Measurements from ENCODE around the gene ATRX. TPM values are rescaled to one million over a fixed set of nuclear protein-coding genes. Genes with fewer than 3 reads are reported as not detected.
"Not testable (repeated sequence)": the region's sequence is repeated elsewhere in the genome, so short reads cannot be mapped to it uniquely, and the experiment has no call there.

The ATRX gene
- total RNA-seq, 1 donor from 2014 or later = 129 TPM

DNA sequence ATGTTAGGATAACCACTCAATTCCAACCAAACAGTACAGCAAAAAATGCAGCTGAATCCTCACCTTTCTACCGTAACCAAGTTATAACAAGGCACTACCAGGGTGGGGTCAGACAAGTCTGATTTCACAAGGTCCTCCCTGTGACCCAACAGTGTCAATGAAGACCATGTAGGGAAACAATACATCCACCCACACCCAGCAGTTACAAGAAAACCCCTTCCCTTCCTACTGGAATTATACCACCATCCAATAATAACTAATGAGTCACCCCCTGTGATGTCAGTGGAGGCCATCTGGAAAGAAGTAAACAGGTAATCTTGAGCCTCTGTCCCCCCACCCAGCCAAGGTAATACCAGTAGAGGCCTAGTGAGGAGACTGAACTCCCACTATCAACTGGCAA is 221.2 kb downstream of the ATRX start:
- H3K9me3 ChIP-seq (ENCODE audit: low read depth) = peaks cover 12% of the 10 kb centered on the region
- peaks cover 11% of the 10 kb centered on the region for H3K36me3 ChIP-seq
- Mint-ChIP-seq H3K27me3 (ENCODE audit: insufficient read depth, low read depth) (no peaks in the 10 kb centered on the region), H3K4me3 (no peak overlapping the region), H3K36me3 (peaks cover 24% of the 10 kb centered on the region), H3K9me3 (peaks cover 17% of the 10 kb centered on the region), H3K27ac (no peak overlapping the region), H3K4me1 (no peaks in the 10 kb centered on the region)
- no peak overlapping the region for H3K4me3 ChIP-seq
- H3K27me3 ChIP-seq = no peaks in the 10 kb centered on the region
- H3K4me1 ChIP-seq = no peaks in the 10 kb centered on the region
- H3F3A ChIP-seq (ENCODE audit: low read depth) = no peaks in the 10 kb centered on the region
- peaks cover 21% of the 10 kb centered on the region for H3K79me2 ChIP-seq (ENCODE audit: low read depth)
- H3K4me2 ChIP-seq = no peak overlapping the region
- DNase-seq (ENCODE audit: low spot score) = no peak
- no peak overlapping the region for H2AFZ ChIP-seq (replicated peaks)
- H4K20me1 ChIP-seq (ENCODE audit: low read depth) = no peaks in the 10 kb centered on the region
- no peak overlapping the region for H3K27ac ChIP-seq
- H3K9ac ChIP-seq = no peak overlapping the region
- no peak for TF ChIP-seq CTCF (IDR thresholded peaks at IDR 0.05)
- TF ChIP-seq EZH2 (IDR thresholded peaks at IDR 0.05) = no peak
- TF ChIP-seq EZH2phosphoT487 (IDR thresholded peaks at IDR 0.05) = no peak

DNA sequence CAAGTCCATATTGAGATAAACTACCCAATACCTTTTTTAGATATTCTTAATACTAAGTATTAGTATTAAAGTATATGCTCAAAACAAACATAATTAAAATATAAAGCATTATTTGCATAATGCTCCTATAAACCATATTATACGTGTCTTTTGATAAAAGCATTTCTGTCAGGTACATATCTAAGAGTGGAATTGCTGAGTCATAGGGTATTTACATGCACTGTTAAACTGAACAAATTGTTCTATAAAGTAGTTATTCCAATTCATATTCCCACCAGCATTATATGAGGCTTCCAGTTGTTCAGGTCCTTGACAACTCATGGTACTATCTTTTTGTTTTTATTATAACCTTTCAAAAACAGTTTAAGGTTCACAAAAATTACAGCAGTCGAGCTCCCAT is 224.6 kb downstream of the ATRX start:
- no peak overlapping the region for H3K4me2 ChIP-seq
- TF ChIP-seq EZH2 (IDR thresholded peaks at IDR 0.05) (no peak), EZH2phosphoT487 (IDR thresholded peaks at IDR 0.05) (no peak)

GRCh38 chrX:77556276-77556675 is 229.7 kb downstream of the ATRX start:
- Histone ChIP-seq H3K9ac (no peak overlapping the region), H2AFZ (replicated peaks) (no peak overlapping the region), H3F3A (ENCODE audit: low read depth) (no peaks in the 10 kb centered on the region), H3K36me3 (no peaks in the 10 kb centered on the region), H3K4me3 (no peak overlapping the region), H3K4me1 (no peaks in the 10 kb centered on the region), H4K20me1 (ENCODE audit: low read depth) (no peaks in the 10 kb centered on the region), H3K4me2 (no peak overlapping the region), H3K27ac (no peak overlapping the region), H3K79me2 (ENCODE audit: low read depth) (no peaks in the 10 kb centered on the region), H3K27me3 (no peaks in the 10 kb centered on the region), H3K9me3 (ENCODE audit: low read depth) (peaks cover 6% of the 10 kb centered on the region)
- H3K27ac Mint-ChIP-seq = no peak overlapping the region
- no peak for DNase-seq (ENCODE audit: low spot score)
- H3K9me3 Mint-ChIP-seq = peaks cover 10% of the 10 kb centered on the region
- H3K36me3 Mint-ChIP-seq = peaks cover 9% of the 10 kb centered on the region
- H3K4me3 Mint-ChIP-seq = no peak overlapping the region
- H3K4me1 Mint-ChIP-seq = no peaks in the 10 kb centered on the region
- H3K27me3 Mint-ChIP-seq (ENCODE audit: insufficient read depth, low read depth) = no peaks in the 10 kb centered on the region
- TF ChIP-seq CTCF (IDR thresholded peaks at IDR 0.05) (no peak), EZH2phosphoT487 (IDR thresholded peaks at IDR 0.05) (no peak), EZH2 (IDR thresholded peaks at IDR 0.05) (no peak)

More for the DNA sequence above, 224.6 kb downstream of the ATRX start:
- Histone ChIP-seq H3K27ac (no peak overlapping the region), H3K4me1 (no peaks in the 10 kb centered on the region), H4K20me1 (ENCODE audit: low read depth) (no peaks in the 10 kb centered on the region), H3K36me3 (no peaks in the 10 kb centered on the region), H3K79me2 (ENCODE audit: low read depth) (no peaks in the 10 kb centered on the region), H3K9ac (no peak overlapping the region), H3K9me3 (ENCODE audit: low read depth) (peaks cover 6% of the 10 kb centered on the region), H3F3A (ENCODE audit: low read depth) (no peaks in the 10 kb centered on the region), H3K27me3 (no peaks in the 10 kb centered on the region), H3K4me3 (no peak overlapping the region), H2AFZ (replicated peaks) (no peak overlapping the region)
- Mint-ChIP-seq H3K4me3 (no peak overlapping the region), H3K36me3 (peaks cover 7% of the 10 kb centered on the region), H3K27ac (no peak overlapping the region), H3K4me1 (no peaks in the 10 kb centered on the region), H3K27me3 (ENCODE audit: insufficient read depth, low read depth) (no peaks in the 10 kb centered on the region), H3K9me3 (peaks cover 5% of the 10 kb centered on the region)
- no peak for DNase-seq (ENCODE audit: low spot score)

DNA sequence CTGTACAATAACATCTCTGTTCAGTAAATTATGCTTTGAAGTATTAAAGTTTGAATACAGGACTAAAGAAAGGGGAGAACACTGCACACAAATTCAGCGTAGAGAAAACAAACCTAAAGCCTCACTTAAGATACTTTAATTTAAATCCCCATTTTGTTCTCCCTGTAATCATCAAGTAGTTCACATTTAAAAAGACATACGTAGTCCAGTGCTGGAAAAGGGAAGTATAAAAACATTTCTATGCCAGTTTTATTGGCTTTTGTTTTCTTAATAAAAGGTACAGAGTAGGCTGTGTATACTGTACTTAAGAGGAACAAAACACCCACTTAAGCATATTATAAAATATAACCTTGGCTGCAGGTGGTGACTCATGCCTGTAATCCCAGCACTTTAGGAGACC is 237.3 kb downstream of the ATRX start:
- Mint-ChIP-seq H3K9me3 (peaks cover 10% of the 10 kb centered on the region), H3K27ac (no peak overlapping the region), H3K27me3 (ENCODE audit: insufficient read depth, low read depth) (no peaks in the 10 kb centered on the region)

GRCh38 chrX:77539778-77540177 is 246.2 kb downstream of the ATRX start:
- H3K36me3 ChIP-seq; H3K4me1 ChIP-seq; H4K20me1 ChIP-seq (ENCODE audit: low read depth); H3K79me2 ChIP-seq (ENCODE audit: low read depth); H2AFZ ChIP-seq (replicated peaks); H3K27me3 Mint-ChIP-seq (ENCODE audit: insufficient read depth, low read depth); H3K4me3 Mint-ChIP-seq; H3K4me1 Mint-ChIP-seq; H3K4me3 ChIP-seq; H3K27me3 ChIP-seq; H3K9ac ChIP-seq; H3K27ac Mint-ChIP-seq; H3F3A ChIP-seq (ENCODE audit: low read depth); DNase-seq (ENCODE audit: low spot score); H3K27ac ChIP-seq; H3K4me2 ChIP-seq: not testable (repeated sequence)
- peaks cover 49% of the 10 kb centered on the region for H3K9me3 Mint-ChIP-seq
- H3K36me3 Mint-ChIP-seq = peaks cover 42% of the 10 kb centered on the region
- H3K9me3 ChIP-seq (ENCODE audit: low read depth) = peaks cover 17% of the 10 kb centered on the region

More for the DNA sequence above, 237.3 kb downstream of the ATRX start:
- H3K27me3 ChIP-seq = no peaks in the 10 kb centered on the region
- peaks cover 13% of the 10 kb centered on the region for H3K36me3 Mint-ChIP-seq
- no peaks in the 10 kb centered on the region for H3K4me1 Mint-ChIP-seq
- H3K9ac ChIP-seq = no peak overlapping the region
- H3K4me3 Mint-ChIP-seq = no peak overlapping the region
- no peaks in the 10 kb centered on the region for H4K20me1 ChIP-seq (ENCODE audit: low read depth)
- no peak for TF ChIP-seq EZH2 (IDR thresholded peaks at IDR 0.05)
- no peak for TF ChIP-seq CTCF (IDR thresholded peaks at IDR 0.05)
- TF ChIP-seq EZH2phosphoT487 (IDR thresholded peaks at IDR 0.05) = no peak
- peaks cover 5% of the 10 kb centered on the region for H3K9me3 ChIP-seq (ENCODE audit: low read depth)
- H3K4me2 ChIP-seq = no peak overlapping the region
- no peaks in the 10 kb centered on the region for H3K4me1 ChIP-seq
- no peak overlapping the region for H3K27ac ChIP-seq
- H3K36me3 ChIP-seq = no peaks in the 10 kb centered on the region
- no peak for DNase-seq (ENCODE audit: low spot score)
- no peak overlapping the region for H3K4me3 ChIP-seq
- no peaks in the 10 kb centered on the region for H3K79me2 ChIP-seq (ENCODE audit: low read depth)
- no peak overlapping the region for H2AFZ ChIP-seq (replicated peaks)
- H3F3A ChIP-seq (ENCODE audit: low read depth) = no peaks in the 10 kb centered on the region

GRCh38 chrX:77531261-77531660 is 254.8 kb downstream of the ATRX start:
- H3K27me3 Mint-ChIP-seq (ENCODE audit: insufficient read depth, low read depth); H3K4me1 Mint-ChIP-seq; H3K4me2 ChIP-seq; H2AFZ ChIP-seq (replicated peaks); DNase-seq (ENCODE audit: low spot score); H3K4me3 ChIP-seq; H3K27ac Mint-ChIP-seq; H4K20me1 ChIP-seq (ENCODE audit: low read depth); H3K4me3 Mint-ChIP-seq; H3K27me3 ChIP-seq; H3K36me3 ChIP-seq; H3F3A ChIP-seq (ENCODE audit: low read depth); H3K79me2 ChIP-seq (ENCODE audit: low read depth); H3K27ac ChIP-seq; H3K9ac ChIP-seq: not testable (repeated sequence)
- Mint-ChIP-seq H3K36me3 (peaks cover 33% of the 10 kb centered on the region), H3K9me3 (peaks cover 34% of the 10 kb centered on the region)
- H3K9me3 ChIP-seq (ENCODE audit: low read depth) = peaks cover 14% of the 10 kb centered on the region
- peaks cover 14% of the 10 kb centered on the region for H3K4me1 ChIP-seq
